Esophagus muscularis mucosa (tissue), 4 donors: ENCODE results near the gene GALM.

Source experiments
- CTCF ChIP-seq, 3 experiments: fragments of 200-600 bp in 2 of 3; fragments of 450-650 bp in 1 of 3; sonication (generic) in 2 of 3; IDR thresholded peaks; one replicate each; pipeline ENCODE4 v1.5.1; 2017 to 2019; ENCODE audit warnings: antibody characterized with exemption in 3 of 3, mild to moderate bottlenecking in 2 of 3, moderate library complexity in 1 of 3
- EP300 ChIP-seq: sonication (generic); formaldehyde crosslinking; IDR thresholded peaks from one replicate; pipeline ENCODE4 v1.6.1; 2017; ENCODE audit warnings: antibody characterized with exemption
- POLR2A ChIP-seq: fragments of 450-650 bp; IDR thresholded peaks from one replicate; pipeline ENCODE4 v1.6.1; 2017; ENCODE audit warnings: antibody characterized with exemption, moderate library complexity, mild to moderate bottlenecking, low read depth
- POLR2AphosphoS5 ChIP-seq, 2 donors: sonication (generic); formaldehyde crosslinking; IDR thresholded peaks; one replicate each; pipeline ENCODE4 v1.6.1; 2017; ENCODE audit warnings: antibody characterized with exemption in 2 of 2

DNA sequence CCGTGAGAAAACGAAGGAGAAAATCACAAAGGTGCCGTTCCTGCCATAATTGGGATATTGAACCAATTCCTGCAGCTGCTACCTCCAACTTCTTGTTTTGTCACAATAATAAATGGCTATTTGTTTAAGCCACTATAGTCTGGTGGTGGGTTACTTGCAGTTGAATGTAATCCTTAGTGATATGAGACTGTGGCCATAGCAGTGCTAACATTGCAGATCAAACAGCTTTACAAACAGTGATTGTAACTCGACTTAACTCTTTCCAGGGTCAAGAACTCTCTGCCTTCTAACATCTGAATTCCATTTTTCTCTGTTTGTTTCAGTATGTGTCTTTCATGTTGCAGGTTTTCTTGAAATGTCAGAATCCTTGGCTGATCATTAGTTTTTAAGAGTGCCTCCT, 38.5 kb upstream of the GALM start:
- TF ChIP-seq POLR2A = no peak
- no peak for TF ChIP-seq CTCF (IDR thresholded peaks at IDR 0.05)
- no peak for TF ChIP-seq POLR2AphosphoS5 (IDR thresholded peaks at IDR 0.05)
- TF ChIP-seq EP300 = no peak
